ENCODE measurements around the gene SCAF4.
"Not testable (repeated sequence)": the region's sequence is repeated elsewhere in the genome, so short reads cannot be mapped to it uniquely, and the experiment has no call there.

DNA sequence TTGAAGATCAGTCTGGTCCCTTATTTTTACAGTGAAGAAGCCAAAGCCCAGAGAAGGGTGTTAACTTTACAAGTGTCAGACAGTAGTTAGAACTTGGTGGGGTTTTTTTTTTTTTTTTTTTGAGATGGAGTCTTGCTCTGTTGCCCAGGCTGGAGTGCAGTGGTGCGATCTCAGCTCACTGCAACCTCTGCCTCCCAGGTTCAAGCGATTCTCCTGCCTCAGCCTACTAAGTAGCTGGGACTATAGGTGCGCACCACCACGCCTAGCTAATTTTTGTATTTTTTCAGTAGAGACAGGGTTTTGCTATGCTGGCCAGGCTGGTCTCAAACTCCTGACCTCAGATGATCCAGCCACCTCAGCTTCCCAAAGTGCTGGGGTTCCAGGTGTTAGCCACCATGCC lies 66.0 kb downstream of the SCAF4 start:
- TF ChIP-seq EZH2 (IDR thresholded peaks at IDR 0.05; ENCODE audit: borderline replicate concordance, low read length); CTCF (IDR thresholded peaks at IDR 0.05; ENCODE audit: low read length): not testable (repeated sequence)
